ENCODE data around the gene AGRN.

Gene AGRN

DNA sequence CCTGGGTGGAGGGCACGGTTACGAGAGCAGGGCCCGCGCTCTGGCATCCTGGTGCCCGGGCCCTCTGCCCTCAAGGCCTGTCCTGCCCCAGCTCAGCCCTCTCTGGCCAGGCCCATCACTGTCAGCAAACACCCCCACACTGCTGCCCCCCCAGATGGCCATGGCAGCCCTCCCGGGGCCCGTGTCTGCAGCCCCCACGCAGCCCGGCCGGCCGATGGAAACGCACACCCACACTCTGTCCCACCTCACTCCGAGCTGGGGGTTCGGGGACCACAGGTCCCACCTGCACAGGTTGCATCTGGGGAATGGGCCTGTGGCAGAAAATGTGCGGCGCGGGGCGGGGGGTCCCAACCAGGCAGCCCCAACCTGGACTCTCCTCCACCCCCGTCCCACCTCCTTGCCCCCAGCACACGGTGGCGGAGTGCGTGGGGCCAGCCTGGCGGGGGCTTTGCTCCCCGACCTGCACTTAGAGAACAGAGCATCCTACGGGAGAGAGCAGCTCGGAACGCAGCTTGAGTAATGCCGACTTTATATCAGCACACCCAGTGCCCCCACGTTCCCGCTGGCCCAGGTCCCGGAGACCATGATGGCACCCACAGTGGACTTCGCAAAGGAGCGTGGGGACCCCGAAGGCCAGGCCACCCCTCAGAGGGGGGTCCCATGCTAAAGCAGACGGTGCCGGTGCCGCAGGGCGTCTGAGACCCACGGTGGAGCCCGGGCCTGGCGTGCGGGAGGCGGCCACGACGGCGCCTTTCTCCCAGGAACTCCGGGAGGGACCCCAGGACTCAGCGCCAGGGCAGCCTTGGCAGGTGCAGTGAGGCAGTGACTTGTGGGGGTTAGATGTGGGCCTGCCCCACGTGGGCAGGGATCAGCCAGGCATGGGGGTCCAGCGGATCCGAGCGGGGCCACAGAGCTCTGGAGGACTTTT lies 61.7 kb downstream of the AGRN start:
- peak; percentile 8 for DNase-seq (ENCODE audit: low spot score)

DNA sequence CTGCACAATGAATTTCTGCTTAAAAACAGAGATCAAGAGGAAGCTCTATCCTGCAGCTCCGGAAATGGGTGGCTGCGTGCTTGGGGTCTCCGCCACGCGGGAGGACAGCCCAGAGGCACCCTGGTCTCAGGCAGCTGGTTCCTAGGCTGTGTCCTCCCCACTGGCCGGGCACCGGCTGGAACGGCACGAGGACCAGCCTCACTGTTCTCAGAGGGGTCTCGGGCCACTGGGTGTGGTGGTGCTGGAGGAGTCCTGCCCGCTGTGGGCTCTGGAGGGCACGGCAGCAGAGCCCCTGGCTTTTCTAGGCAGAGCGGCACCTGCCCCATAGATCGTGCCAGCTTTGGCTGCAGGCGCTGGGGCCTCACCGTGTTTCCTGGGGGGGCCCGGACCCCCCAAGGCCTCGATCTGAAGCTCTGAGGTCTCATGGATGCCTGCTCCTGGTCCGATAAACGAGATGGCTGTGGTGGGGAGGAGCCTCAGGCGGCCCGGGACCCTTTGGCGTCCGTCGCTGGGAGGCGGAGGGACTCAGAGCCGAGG lies 62.4 kb downstream of the AGRN start:
- peak; percentile 5 for DNase-seq (ENCODE audit: low spot score)

DNA sequence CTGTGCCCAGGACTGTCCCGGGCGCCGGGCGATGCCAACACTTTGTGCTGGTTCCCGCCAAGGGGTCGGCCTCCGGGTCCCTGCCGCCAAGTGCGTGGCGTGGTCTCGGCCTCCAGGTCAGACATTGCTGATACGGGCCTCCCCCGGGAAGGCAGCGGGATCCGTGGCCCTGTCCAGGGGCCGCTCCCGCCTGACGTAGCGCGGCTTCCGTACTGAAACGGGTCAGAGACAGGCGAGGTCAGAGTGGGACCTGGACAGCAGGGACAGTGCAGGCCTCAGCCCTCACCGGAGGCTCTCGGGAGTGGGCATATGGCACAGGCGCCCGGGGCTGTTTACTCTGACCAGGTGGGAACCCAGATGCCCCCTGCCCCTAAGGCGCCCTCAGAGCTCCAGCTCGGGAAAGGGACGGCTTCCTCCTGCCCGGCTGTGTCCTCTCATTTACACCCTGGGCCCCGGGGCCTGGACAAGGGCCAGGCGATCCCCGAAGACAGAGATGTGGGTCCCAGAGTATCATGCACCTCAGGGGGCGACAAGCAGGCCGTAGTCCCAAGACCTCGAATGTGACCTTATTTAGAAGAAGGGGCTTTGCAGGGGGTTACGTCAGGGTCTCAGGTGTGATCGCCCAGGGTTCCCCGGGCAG lies 63.0 kb downstream of the AGRN start:
- peak; percentile 1 for DNase-seq (ENCODE audit: low spot score)

DNA sequence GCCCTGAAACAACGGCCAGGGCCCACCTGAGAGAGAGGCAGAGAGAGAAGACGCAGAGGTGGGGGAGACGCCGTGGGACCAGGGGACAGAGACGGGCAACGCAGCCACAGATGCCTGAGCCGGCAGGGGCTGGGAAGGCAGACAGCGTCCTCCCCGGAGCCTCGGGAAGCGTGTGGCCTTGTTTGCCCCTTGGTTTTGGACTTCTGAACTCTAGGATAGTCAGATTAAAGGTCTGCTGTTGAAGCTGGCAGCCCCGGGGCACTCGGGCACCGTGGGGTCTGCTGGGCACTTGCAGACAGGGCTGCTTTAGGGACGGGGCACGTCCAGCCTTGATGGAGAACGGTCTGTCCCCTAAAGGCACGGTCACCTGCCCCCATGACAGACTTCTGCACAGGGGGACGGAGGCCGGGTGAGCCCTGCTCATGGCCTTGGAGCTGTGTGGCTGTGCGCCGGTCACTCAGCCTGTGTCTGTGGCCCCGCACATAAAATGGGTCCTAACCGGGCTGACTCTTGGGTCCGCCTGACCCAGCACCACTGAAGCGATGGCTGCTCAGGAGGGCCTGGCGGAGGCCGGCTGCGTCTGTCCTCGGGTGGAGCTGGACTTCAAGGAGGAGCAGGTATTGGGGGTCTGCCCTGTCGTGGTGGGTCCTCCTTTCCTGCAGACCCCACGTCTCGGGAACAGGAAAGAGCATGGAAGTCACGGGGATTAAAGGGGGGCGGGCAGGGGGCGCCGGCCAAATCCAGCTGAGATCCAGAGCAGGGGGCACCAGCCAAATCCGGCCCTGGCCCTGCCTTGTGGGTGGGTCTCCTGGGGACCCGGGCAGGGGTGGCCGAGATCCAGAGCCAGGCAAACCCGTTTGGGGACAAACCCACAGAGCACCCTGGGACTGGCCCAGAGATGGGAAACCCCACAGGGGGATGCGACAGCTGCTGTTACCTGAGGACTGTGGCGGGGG lies 63.8 kb downstream of the AGRN start:
- peak; percentile 1 for DNase-seq (ENCODE audit: low spot score)

DNA sequence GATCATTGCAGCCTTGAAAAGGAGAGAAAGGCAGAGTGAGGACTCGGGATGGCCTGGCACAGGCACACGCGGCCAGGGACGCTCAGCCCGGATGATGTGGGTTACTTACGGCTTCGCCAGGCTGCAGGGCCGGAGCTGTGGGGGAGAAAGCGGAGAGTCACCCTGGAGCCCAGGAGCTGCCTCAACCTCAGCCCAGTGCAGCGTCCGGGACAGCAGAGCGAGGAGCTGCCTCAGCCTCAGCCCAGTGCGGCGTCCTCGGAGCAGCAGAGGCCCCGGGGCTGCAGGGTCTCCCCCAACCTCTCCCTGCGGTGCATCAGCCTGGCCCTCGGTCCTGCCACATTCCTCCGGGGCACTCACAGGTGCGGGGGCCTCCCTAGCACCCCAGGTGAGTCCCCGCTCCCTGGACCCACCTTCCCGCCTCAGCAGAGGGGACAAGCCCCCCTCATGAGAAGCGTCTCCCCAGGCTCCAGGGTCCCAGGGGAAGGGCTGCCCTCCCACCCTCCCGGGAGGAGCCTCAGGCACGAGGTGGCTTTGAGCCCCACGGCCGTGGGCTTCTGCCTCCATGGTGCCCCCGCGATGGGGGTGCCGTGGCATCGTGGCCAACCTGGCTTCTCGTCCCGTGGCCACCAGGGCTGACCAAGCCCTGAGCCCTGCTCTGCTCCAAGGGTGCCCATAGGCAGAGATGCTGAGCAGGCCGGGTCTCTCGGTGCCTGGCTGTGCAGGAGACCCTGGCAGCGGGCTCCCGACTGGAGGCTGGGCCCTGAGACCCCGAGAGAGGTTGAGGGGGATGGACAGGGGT lies 64.7 kb downstream of the AGRN start:
- no peak for DNase-seq (ENCODE audit: low spot score)

DNA sequence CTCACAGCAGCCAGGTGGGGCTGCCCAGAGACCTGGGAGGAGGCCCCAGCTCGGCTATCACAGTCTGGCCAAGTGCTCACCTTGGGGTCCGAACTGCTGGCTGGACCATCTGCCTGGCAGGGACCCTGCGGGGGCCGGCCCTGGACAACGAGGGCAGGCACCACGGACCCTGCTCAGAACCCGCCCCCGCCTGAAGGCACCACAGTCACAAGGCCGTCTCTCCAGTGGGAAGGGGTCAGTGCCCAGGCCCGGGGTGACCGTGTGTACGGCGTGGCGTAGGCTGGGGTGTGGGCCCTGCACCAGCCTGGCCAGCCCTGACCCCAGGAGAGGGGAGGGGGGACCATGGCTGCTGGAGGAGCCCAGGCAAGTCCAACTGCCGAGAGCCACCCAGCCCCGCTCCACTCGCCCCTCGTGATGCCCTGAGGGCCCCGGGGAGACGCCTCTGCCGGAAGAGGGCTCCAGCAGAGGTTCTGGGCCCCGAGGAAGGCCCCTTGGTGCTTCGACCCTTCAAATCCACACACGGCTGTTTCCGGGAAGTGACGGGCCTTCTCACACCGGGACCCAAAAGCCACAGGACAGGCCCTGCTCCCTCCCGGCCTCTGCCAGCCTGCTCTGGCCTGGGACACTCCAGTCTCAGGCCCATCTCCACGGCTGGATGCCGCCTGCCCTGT lies 65.4 kb downstream of the AGRN start:
- DNase-seq (ENCODE audit: low spot score): no peak

DNA sequence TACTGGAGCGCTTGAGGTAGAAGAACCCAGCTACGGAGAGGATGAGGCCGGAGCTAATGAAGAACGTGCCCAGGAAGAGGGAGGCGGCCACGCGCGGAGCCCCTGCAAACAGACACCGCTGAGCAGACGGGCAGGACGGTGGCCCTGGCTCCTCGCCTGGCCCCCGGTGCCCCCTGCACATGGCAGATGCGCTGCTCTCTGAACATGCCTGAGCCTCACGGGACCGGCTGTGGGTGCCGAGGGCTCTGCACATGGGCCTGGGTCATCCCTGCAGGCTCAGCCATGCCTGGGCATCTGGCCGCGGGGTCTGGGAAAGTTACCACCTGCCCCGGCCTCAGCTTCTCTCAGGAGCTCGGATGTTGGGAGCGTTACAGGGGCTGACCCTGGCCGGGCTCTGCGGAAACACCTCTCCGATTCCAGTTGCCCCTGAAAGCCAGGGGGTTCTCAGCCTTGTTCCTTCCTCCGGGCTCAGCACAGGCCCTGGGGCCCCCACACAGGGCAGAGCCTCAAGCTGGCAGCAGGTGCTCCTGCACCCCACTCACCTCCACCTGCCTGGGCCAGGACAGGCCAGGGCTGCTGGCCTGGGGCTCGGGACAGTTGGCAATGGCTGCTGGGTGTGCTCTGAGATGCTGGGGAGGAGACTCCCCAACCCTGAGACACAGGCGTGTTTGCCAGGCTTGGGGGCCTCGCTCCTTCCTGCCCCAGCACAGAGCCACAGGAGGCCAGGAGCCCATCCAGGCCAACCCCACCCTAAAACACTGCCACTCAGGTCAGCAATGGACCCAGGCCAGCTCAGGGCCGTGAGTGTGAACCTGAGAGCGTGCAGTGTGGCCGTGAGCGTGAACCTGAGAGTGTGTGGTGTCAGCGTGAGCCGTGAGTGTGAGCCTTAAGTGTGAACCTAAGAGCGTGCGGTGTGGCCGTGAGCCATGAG lies 66.3 kb downstream of the AGRN start:
- DNase-seq (ENCODE audit: low spot score): no peak

DNA sequence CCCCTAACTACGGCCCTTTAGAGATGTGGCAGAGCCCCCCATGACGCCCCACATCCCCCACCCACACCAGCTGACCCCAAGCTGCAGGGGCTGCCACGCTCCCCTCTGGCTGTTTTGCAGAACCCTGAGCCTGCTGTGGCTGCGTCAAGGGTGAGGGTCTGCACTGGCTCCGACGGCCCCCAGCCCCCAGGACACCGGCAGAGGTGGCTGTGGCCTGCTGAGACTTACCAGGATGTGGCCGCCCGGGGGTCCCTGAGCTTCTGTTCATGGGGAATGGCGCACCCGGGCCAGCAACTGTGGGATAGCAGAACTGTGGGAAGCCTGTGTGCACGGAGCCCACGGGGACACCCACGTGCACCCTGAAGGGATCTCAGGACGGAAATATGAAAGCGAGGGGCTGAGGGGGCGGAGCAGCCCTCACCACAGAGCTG lies 67.0 kb downstream of the AGRN start:
- DNase-seq (ENCODE audit: low spot score): no peak

DNA sequence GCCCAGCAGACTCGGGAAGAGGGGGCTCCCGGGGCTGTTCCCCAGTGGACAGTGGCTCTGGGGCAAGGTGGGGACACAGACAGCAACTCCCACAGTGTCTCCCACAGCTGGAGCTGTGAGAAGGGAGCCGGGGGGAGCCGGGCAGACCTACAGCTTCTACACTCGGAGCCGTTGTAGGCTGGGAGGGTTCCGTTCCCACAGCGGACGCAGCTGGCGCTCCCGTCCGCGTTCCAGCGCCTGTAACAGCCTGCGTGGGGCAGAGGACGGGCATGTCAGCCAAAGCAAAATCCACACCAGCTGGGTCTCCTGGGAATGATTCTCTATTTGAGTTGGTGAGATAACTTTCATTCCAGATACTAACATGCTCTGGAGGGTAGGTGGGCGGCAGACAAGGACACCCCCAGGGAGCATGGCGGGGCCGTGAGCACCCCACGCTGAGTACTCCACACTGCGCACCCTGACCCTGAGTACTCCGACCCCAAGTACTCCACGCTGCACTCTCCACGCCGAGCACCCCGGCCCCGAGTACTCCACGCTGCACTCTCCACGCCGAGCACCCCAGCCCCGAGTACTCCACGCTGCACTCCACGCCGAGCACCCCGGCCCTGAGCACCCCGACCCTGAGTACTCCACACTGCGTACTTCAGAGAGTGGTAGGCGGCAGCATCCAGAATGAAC lies 67.6 kb downstream of the AGRN start:
- DNase-seq (ENCODE audit: low spot score): no peak

DNA sequence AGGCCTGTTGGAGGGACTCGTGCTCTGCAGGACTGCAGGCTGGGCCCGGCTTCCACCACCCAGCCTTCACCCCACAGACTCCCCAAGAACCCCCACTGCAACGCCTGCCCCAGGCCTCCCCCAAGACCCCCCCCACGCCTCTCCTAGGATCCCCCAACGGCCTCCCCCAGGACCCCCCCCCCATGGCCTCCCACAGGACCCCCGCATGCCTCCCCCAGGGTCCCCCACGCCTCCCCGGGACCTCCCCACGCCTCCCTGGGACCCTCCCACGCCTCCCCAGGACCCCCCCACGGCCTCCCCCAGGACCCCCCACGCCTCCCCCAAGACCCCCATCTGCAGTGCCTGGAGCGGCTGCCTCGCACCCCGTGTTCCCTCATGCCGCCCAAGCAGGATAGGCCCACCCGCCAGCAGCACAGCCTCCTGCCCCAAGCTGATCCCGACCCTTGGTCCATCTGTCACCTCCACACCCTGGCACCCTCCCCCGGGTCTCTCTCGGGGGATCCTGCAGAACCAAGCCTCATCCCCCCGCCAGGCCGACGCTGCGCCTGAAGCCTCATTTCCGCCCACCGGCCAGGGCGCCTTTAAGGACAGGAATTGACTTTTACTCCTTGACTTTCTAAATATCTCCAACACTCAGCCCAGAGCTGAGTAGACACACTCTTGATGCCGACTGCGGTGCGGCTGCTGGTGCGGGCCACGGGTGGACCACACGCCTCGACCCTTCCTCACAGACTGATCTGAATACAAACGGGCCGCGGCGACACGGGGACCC lies 68.3 kb downstream of the AGRN start:
- no peak for DNase-seq (ENCODE audit: low spot score)

DNA sequence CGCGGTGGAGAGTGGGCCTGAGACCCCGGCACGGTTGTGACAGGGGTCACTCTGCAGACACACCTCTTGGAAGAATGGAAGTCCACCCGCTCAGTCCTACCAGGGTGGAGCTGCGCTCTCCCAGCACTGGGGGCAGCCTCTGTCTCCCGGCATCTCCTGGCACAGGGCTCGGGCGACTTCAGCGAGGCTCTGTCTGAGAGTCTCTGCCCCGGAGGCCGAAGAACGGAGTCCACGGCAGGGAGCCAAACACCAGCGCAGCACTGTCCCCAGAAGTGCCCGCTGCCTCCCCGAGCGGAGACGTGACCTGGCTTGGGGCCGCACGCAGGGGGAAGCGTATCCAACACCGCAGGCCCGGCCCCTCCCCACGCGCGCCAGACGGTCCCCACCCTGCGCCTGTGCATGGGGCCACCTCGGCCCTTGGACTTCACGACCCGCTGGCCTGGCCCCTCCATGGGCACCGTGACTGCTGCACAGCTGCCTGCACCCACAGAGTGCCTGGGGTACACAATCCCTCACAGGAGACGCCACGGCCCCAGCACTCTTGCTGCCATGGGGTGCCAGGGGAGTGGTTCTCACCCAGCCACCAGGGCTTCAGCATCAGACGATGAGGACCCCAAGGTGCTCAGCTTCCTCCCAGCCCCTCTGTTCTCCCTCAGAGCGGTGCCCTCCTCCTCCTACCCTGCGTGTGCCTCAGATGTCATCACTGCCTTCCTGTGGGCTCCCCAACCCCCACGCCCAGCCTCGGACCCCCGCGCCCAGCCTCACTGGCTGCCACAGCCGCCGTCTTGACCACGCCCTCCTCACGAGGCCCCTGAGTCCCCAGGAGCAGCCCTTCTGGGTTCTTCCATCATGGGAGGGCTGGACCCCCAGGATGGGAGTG lies 69.1 kb downstream of the AGRN start:
- DNase-seq (ENCODE audit: low spot score): no peak

DNA sequence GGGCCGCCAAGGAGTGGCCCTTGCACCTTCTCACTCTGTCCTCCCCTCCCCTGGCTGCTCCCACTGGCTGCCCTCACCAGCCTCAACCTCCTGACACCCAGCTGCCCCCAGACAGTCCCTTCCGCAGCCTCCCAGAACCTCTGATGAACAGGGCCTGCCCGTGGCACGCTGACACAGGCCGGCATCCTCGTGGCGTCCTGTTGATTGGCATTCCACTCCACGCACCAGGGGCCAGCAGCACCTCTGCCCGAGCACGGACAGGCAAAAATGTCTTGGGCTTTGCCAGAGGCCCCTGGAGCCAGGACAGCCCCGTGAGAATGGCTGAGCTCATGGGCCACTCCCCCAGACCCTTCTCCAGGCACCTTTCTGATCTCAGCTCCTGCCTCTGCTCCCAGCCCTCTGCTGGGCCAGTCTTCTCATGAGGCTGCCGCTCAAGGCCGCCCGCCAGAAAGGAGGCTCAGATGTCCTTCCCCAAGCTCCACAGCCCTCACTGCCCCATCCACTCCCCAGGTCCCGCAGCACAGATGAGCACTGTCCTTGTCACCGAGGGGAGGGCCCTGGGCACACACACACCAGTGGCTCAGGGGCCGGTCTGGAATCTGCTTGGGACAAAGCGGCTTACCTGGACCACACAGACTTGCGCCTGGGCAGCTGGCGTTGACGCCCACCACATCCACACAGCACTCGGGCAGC lies 70.0 kb downstream of the AGRN start:
- DNase-seq (ENCODE audit: low spot score): no peak

DNA sequence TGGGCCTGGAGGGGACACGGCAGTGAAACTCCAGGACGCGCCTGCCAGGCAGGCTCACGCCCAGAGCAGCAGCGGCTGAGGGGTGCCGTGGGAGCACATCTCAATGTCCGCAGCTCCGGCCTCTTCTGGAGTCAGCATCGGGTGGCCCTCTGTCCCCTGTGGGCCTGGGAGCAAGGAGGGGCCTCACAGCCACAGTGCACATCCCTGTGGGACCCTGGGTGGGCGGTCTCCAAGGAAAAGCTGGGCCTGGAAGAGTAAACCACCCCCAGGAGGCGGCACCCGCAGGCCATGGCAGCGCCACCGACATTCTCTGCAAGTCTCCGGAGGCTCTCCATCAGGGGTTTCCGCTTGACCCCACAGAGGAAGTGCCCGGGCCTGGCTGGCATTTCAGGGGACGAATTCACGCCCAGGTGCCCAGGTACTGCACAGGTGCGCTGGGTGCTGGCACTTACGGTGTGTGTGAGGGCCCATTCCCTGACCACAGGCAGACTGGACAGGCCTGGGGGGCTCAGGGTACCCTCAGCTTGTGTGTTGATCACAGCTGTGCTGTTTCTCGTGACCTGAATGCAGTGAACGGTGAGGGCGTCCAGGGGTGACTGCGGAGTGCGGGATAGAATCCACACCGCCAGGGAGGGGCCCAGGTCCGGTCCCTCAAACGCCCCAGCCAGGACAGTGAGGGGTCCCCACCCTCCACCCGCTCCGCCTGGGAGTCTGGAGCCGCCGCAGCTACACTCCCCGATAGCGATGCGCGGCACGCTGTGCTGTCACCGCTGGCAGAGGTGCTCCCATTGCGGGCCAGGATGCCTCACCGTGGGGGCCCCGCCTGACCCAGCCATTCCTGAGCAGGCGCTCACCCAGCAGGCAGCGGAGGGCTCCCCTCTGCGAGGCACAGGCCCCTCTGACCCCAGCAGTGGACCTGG lies 70.8 kb downstream of the AGRN start:
- no peak for DNase-seq (ENCODE audit: low spot score)

DNA sequence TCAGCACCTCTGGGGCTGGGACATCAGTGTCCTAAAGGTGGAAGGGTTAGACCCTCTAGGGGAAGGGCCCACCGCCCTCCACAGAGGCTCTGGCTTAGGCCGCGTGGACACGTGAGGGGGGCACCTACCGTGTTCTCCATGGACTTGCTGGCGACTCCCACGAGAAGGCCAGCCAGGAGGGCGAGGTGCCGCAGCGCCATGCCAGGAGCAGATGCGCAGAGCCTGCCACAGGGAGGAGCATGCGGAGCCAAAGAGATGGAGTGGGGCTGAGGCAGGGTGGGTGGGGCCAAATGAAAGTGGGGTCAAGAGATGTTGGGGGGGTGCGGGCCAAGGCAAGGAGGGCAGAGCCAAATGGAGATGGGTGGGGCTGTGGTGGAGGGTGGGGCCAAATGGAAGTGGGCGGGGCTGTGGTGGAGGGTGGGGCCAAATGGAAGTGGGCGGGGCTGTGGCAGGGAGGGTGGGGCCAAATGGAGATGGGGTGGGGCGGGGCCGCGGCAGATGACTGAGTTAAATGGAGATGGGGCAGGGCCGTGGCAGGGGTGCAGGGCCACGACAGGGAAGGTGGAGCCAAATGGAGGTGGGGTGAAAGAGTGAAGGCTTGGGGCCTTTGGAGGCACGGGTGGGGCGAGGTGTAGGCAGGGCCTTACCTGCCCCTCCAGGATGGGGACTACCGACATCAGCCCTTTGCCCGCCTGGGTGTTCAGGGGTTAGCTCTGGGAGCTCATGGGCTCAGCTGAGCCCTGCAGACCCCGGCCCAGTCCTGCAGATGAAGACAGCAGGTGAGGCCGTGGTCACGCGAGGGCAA lies 71.6 kb downstream of the AGRN start:
- no peak for DNase-seq (ENCODE audit: low spot score)

Measured in hepatic stellate cell (primary cell).